ENCODE results near the gene GIPC3.

GIPC3 gene

GRCh38 chr19:3585301-3586126 lies at the start of gene GIPC3:
Gene GIPC3 (plus strand): TSS chr19:3585478. CDS start chr19:3585598, 120 bp downstream.
- DNase-seq (ENCODE audit: low read depth in 1 of 2, low spot score in 1 of 2): no peak

DNA sequence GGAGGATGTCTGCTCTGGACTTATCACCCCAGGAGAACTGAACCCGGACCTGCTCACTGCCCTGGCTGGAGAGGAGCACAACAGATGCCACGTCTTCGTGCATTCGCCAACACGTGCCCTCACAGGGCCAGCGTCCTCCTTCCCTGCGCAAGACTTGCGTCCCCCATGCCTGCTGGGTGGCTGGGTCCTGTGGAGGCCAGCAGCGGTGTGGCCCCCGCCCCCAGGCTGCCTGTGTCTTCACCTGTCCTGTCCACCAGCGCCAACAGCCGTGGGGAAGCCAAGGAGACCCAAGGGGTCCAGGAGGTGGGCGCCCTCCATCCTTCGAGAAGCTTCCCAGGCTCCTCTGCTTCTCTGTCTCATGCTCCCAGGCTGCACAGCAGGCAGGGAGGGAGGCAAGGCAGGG lies 49.7 kb upstream of the GIPC3 start:
- no peak for DNase-seq (ENCODE audit: low read depth in 1 of 2, low spot score in 1 of 2)

DNA sequence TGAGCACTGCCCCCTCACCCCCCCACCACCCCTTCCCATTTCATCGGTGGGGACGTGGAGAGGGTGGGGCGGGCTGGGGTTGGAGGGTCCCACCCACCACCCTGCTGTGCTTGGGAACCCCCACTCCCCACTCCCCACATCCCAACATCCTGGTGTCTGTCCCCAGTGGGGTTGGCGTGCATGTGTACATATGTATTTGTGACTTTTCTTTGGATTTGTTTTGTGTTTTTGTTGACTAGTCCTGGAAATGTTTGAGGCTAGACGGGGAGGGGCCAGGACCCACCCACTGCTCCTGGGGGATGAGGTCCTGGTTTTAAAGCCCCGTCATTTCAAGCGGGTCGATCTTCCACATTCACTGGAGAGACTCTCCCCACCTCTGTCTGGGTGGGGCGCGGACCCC lies 49.3 kb upstream of the GIPC3 start:
- no peak for DNase-seq (ENCODE audit: low read depth in 1 of 2, low spot score in 1 of 2)

GRCh38 chr19:3536429-3537100 lies 48.7 kb upstream of the GIPC3 start:
- no peak for DNase-seq (ENCODE audit: low read depth in 1 of 2, low spot score in 1 of 2)

DNA sequence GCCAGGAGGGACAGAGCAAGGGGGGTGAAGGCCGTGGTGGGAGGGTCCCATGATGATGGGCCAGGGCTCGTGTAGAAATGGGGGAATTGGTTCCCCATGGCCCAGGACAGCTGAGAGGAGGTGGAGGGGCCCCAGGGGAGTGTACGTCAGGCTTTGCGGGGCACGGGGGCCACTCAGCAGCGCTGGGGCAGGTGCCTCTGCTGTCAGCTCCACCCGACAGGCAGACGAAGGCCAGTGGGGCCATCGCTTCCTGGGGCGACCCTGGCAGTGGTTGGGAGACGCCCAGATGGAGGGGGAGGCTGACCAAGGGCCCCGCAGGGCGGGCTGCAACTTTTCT lies 48.2 kb upstream of the GIPC3 start:
- no peak for DNase-seq (ENCODE audit: low read depth in 1 of 2, low spot score in 1 of 2)

GRCh38 chr19:3537438-3538240 lies 47.6 kb upstream of the GIPC3 start:
- no peak for DNase-seq (ENCODE audit: low read depth in 1 of 2, low spot score in 1 of 2)

GRCh38 chr19:3538258-3538929 lies 46.9 kb upstream of the GIPC3 start:
- no peak for DNase-seq (ENCODE audit: low read depth in 1 of 2, low spot score in 1 of 2)

GRCh38 chr19:3538965-3539755 lies 46.1 kb upstream of the GIPC3 start, which contains the start of gene TEKTIP1:
Gene TEKTIP1 (plus strand): TSS chr19:3539174. CDS start chr19:3539178, 4 bp downstream.
- DNase-seq (ENCODE audit: low read depth in 1 of 2, low spot score in 1 of 2): no peak

DNA sequence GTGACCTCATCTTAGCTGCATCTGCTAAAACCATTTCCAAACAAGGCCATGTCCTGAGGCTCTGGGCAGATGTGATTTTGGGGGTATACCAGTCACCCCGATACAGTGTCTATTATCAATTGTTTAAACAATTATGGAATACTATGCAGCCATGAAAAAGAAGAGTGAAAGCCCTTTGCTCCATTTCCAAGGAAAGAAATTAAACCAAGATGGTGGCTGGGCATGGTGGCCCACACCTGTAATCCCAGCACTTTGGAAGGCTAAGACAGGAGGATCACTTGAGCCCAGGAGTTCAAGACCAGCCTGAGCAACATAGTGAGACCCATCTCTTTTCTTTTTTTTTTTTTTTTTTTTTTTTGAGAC lies 45.5 kb upstream of the GIPC3 start:
- no peak for DNase-seq (ENCODE audit: low read depth in 1 of 2, low spot score in 1 of 2)

- no peak for DNase-seq (ENCODE audit: low read depth in 1 of 2, low spot score in 1 of 2)
Observed at GRCh38 chr19:3543150-3544057, 41.9 kb upstream of the GIPC3 start.

DNA sequence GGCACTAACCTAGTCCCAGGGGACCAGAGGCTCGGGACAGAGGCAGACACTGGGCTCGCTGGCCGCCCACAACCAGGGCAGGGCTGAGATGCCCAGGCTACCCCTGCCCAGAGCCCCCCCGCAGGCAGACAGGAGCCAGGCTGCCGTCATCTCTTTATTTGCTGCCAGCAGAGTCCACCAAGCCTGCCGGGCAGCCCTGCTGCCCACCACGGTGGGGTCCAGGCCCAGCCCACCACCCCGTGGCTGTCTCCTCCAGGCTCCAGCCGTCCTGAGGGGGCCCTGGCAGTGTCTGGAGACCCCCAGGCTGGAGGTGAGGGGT lies 41.3 kb upstream of the GIPC3 start:
- no peak for DNase-seq (ENCODE audit: low read depth in 1 of 2, low spot score in 1 of 2)

GRCh38 chr19:3544742-3545668 lies 40.3 kb upstream of the GIPC3 start:
- peak; percentile 61 to 77 for DNase-seq (ENCODE audit: low read depth in 1 of 2, low spot score in 1 of 2)

GRCh38 chr19:3545669-3546034 lies 39.6 kb upstream of the GIPC3 start:
- DNase-seq (ENCODE audit: low read depth in 1 of 2, low spot score in 1 of 2): no peak

GRCh38 chr19:3546119-3546518 lies 39.2 kb upstream of the GIPC3 start:
- DNase-seq (ENCODE audit: low read depth in 1 of 2, low spot score in 1 of 2): no peak

- DNase-seq (ENCODE audit: low read depth in 1 of 2, low spot score in 1 of 2): no peak
Observed at GRCh38 chr19:3547301-3547731, 38.0 kb upstream of the GIPC3 start.

GRCh38 chr19:3547767-3548282 lies 37.5 kb upstream of the GIPC3 start:
- no peak for DNase-seq (ENCODE audit: low read depth in 1 of 2, low spot score in 1 of 2)

DNA sequence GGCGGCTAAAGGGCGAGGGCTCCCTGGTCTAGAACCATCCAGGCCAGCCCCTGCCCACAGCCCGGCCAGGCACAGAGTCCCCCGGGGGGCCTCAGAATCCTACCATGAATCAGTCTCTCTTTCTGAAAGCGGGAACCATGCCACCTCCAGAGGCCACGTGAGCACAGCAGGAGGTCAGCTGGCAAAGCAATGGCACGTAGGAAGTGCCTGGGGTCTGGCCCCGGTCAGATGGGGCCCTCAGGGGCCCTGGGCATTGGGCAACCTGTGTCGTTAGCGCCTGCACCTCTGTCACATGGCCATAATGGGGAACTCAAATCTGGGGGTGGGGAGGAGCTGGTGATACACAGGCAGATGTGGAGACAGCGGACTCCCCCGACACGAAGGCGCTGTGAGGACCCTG lies 36.7 kb upstream of the GIPC3 start:
- DNase-seq (ENCODE audit: low read depth in 1 of 2, low spot score in 1 of 2): no peak

GRCh38 chr19:3549816-3550215 lies 35.5 kb upstream of the GIPC3 start:
- no peak for DNase-seq (ENCODE audit: low read depth in 1 of 2, low spot score in 1 of 2)

Measured in activated CD4-positive, alpha-beta T cell treated with anti-CD3 and anti-CD28 coated beads, Interleukin-2, amount 50 U/mL, for 24 hours (primary cell).